HG02571 (cell line): ENCODE measurements around the gene HEY2.
"Not testable (repeated sequence)": the region's sequence is repeated elsewhere in the genome, so short reads cannot be mapped to it uniquely, and the experiment has no call there.

Experiments
- ATAC-seq: cut with Tn5 transposase; IDR thresholded peaks from one replicate; pipeline ENCODE4 v1.9.1; 2021; ENCODE audit warnings: mild to moderate bottlenecking, moderate library complexity; ENCODE audit not compliant: unreplicated experiment

Gene HEY2

DNA sequence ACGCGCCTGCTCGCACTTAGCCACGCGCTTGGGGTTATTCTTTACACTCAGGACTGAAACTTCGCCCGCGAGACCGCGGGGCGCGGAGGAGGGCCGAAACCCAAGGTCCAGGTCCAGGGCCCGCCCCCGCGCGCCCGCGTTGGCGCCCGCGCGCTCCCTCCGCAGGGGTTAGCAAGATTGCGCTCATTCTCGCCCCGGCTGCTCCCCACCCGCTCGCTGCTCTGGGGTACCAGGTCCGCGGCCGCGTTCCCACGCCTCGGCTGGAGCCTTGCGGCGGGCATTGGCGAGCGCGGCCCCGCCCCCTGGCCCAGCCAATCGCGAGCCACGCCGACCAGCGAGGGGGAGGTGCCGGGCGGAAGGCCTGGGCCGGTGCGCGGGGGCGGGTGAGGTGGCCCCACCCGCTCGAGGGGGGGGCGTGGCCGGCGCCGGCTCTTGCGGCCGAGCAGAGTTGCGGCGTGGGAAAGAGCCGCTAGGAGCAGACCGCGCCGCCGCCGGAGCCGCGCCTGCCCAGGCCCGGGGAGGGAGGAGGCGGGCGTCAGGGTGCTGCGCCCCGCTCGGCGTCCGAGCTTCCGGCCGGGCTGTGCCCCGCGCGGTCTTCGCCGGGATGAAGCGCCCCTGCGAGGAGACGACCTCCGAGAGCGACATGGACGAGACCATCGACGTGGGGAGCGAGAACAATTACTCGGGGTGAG, at the start of gene HEY2:
Gene HEY2 (plus strand): TSS at position 460 of the 692 bp plus-strand sequence. CDS start 145 bp downstream, at position 605.
- ATAC-seq: peak; percentile 80

DNA sequence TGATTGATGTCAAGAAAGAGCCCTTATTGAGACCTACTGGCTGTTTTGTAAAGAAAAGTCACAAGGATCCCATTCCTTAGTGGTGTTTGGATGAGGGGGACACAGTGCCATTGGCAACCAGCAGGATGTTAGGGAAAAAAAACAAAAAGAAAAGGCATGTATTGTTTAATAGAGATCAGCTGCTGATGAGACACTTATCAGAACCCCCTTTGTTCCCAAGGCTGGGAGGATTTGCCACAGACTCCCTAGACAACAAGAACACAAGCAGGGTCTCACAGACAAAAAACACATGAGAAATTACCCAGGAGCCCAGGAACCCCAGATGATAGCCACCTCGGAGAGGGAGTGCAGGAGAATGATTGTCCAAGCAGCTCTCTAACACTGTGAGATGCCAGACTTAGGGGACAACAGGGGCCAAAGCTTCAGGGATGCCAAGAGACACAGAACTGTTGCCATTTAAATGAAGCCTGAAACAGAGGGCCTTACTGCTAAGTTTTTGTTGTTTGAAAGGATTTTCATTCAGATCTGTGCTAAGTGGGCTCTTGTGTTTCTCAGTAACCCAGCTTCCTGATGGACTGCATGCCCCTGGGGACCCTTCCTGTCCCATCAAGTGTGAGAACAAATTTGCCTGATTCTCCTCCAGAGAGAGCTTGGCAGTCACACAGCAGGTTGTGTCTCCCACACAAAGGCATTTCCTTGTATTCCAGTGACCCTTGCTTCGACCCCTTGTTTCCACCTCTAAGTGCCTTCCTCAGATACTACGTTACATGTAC, 48.7 kb upstream of the HEY2 start:
- no peak for ATAC-seq

DNA sequence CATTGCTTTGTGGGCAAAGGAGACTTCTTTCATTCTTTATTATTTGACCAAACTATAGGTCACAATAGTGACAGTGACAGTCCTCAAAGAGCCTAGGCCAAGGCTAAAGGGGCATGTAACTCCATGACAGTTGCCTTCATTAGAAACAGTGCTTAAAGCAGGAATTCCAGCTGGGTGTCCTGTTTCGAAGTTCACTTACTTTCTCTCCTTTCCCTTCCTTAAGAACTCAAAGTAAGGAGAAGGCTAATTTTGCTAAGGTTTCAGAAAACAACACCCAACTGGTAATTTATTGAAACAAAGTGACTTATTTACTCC, 48.1 kb upstream of the HEY2 start:
- ATAC-seq: no peak

DNA sequence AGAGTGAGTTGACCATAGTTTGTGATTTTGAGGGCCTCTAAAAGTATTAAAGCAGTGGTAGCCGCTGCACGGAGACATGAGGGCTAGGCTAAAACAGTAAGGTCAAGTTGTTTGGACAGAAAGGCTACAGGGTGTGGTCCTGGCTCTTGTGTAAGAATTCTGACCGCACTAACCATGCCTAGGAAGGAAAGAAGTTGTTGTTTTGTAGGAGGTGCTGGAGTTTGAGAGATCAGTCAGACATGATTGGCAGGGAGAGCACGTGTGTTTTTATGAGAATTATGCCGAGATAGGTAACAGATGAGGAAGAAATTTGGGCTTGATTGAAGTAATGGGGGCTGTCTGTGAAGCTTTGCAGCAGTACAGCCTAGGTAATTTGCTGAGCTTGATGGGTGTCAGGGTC, 45.5 kb upstream of the HEY2 start:
- not testable (repeated sequence) for ATAC-seq

DNA sequence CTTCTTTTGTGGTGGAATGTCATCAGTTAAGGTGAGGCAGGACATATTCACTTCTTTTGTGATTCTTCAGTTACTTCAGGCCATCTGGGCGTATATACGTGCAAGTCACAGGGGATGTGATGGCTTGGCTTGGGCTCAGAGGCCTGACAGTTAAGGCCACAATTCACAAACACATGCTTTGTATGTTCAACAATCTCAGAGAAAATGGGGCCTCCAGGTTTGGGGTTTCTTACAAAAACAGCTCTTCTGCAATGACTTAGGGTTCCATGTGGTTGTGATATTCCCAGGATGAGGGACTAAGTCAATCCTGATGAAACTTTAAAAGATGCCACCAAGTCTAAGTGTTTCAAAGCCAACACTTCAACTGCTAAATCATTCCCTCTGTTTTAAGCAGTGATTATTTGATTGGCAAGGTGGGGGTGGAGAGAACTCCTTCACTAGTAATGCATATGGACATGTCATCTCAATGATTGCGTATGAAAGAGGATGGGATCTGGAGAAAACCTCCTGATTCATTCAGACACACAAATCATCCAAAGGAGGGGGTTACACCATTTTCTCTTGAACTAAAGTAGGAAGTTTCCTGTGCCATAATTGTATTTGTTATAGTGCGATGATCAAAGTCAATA, 41.7 kb upstream of the HEY2 start:
- no peak for ATAC-seq

DNA sequence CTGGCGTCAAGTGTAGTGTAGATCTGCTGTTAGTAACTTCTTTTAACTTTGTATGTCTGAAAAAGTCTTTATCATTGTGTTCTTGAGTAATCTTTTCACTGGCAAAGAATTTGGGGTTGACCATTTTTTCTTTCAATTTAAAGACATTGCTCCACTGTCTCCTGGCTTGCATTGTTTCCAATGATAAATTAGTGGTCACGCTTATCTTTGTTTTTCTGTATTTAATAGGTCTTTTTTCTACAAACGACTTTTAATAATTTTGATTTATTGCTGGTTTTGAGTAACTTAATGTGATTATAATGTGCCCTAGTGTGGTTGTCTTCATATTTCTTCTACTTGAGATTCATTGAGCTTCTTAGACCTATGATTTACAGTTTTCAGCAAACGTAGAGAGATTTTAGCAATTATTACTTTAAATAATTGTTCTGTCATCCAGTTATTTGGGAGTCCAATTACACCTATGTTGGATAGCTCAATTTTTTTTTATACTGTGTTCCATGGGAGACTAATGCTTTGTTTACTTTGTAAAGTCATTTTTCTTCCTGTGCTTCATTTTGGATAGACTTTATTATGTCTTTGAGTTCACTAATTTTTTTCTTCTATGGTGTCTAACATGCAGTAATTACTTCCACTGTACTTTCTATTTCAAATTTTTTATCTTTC, 38.3 kb upstream of the HEY2 start:
- ATAC-seq: no peak

DNA sequence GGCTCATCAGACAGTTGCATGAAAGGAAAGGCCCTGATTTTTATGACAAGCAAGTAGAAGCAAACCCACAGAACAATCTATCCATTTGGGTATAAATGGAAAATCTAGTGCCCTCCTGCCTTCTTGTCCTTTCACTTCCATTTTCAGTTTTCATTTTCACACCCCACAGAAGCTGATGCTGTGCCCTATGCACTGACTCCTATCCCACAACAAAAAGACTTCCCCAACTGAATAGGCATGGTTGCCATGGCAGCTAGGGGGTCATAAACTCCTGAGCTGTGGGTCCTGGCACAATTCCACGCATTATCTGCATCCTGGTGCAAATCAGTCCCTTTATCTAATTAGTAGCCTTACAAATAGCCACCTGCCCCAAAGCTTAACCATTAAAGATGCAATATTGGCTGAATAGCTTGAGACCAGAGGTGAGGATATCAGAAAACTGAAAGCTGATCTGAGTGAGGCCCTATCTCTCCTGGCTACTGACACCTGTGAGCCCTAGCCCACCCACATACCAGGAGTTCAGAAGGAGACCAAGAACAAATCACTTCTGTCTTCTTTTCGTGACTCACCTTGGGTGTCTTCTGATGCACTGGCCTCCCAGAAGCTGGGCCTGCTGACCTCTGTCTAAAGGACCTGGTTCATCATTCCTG, 34.9 kb upstream of the HEY2 start:
- peak; percentile 58 for ATAC-seq

DNA sequence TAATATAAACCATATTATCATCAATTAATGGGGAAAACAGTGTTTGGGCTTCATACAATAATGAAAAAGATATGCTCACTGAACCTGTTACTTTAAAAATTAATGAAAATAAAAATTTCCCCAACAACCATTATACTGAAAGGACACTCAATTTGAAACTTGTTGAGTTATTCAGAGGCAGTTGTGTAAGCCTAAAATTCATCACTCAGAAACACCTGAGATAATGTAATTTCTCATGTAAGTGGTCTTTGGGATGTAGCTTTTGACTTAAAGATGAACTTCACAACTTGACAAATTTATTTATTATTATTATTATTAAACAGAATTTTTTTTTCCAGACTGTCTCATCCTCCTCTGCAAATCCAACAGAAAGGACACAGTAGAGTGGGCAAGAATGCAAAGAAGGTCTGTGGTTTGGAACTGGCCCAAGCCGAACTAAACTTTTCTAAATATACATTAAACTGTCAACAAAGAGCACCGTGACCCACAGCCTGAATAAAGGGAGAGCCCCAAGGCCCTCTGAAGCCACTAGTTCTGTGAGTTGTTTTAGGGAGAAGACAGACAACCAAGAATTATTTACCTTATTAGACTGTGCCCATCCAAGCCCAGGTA, 32.2 kb upstream of the HEY2 start:
- ATAC-seq: peak; percentile 83

DNA sequence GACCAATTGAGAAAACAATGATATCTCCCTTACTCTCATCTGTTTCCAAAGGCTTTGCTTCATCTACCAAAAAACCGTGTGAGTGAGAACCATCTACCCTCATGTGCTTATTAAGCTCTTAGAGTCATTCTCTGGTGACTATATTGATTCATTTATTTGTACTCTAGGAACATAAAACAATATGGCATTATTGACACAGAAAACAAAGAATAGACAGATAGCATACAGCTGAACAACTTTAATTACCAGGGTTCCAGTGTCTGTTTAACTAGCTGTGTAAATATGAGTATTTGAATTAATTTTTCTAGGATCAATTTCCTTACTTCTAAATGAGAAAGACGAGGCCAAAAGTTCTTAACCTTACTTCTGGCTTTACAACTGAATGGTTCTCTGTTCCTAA, 31.3 kb upstream of the HEY2 start:
- no peak for ATAC-seq

DNA sequence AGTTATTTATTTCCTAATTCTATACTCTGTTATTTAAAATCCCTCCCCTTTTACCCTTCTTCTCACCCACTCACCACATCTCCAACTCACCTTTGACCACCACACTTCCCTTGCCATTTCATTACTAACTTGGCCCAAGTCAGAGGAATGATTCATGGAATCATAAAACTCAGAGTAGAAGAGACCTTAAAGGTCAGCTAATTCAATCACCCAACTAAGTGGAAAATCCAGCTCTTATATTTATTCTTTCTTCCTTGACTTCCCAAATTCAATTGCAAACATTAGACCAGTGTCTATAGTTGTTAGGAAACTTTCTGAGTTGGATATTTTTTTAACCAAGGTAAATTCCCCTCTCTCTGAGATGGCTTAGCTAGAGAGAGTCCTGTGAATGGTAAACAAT, 26.5 kb upstream of the HEY2 start:
- ATAC-seq: no peak

DNA sequence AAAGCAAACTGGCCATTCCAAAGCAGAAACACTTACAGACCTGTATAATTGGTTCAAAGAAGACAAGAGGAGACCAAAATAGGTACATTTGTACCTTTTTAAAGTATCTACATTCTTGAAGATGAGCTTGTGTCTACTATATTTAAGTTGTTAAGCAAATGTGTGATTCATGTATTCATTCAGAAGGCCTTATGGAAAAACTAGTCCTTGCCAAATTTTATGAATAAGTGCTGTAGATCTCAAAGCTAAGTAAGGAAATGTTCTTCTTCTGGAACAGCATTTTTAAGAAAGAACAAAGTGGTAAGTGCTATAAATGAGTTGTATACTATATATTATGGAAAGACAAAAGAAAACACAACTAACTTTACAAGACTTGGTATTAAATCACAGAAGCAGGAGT, 22.2 kb upstream of the HEY2 start:
- no peak for ATAC-seq

DNA sequence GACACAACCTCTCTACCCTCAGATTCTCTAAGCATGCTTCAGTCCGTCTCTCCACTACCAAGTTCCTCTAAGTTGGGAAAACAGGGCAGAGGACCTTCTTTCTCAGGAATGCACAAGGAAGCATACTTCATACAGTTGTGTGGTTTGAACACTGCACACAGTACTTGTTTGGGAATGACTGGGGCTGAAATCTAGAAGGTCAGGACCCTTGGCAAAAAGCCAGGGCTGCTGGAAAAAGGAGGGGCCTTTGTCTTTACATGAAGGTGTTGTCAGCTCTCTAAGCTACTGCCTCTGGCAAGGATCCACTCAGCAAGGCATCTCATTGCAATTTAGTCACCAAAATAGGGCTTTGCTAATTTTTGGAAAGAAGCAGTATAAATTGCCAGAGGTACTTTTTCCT, 20.7 kb upstream of the HEY2 start:
- no peak for ATAC-seq

DNA sequence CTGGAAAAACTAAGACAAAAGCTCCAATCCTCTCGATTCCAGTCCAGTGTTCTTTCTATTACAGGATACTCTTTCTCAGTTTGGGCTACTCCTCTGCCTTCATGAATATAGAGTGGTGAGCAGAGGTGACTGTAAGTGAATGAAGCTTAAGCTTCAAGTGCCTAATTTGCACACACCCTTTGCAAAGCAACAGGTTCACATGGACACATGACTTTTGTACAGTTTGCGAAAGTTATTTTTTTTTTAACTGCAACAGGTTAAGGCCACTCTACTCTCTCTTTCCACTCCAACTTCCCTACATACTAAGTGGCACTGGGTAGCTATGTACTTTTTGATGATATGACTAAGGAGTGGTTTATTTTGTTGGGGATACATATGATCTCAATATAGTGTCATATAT, 19.4 kb upstream of the HEY2 start:
- no peak for ATAC-seq

DNA sequence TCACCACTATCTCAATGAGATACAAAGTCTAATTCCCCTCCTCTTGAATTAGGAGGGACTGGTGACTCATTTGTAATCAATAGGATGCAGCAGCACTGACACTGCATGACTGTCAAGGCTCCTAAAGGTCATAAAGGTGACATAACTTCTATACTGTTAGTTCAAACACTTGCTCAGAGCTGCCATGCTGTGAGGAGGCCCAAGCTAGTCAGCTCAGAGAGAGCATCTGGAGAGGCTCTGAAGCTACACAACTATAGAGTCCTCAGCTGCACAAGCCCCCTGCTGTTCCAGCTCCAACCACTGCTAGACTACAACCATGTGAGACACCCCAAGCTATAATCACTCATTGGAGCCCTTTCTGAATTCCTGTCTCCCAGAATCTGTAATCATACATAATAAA, 17.0 kb upstream of the HEY2 start:
- ATAC-seq: no peak

DNA sequence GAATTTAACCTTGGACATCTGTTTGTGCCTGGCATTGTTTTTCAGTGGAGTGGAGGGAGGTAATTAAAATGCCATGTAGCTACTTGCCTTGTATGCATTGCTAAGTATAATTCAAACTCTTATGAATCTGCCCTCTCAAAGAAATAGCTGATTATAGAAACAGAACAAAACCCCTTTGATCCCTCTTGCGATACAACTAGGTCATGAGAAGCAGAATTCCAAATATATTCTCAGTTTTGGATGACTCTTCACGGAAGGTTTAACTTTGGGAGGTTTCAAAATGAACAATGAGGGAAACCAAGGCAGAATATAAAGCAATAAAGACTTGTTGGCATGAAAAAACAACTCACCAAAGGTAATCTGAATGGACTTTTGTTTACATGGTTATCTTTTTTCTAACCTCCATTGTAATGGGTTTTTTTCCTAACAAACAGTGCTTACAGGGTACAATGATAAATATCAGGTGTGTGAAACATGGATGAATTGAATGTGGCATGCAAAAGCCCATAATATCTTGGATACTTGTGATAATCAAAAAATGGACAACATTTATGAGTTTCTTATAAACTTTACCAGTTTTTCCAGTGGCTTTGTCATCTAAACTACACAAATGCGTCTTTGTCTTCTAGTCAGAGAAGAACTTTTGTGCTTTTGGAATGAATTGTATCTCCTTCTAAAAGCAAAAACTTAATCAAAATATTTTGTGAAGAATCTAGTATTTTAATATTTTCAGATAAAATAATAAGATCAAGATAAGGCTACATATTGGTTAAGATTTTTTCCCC, 15.7 kb upstream of the HEY2 start:
- ATAC-seq: no peak

DNA sequence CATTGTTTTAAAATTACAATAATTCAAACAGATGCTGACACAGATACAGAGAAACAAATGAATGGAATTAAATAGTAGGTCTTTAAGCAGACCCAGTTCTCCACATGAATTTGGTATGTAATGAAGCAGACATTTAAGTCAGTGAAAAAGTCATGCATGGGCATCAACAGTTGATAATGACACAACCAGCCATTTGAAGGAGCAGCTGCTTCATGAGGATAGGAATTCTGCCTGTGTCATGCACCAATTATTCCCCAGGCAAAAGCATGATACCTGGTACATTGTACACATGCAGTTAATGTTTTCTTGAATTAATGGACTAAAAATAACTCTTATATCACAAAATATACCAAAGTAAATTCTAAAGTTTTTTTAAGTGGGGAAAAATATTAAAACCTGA, 11.2 kb upstream of the HEY2 start:
- no peak for ATAC-seq

DNA sequence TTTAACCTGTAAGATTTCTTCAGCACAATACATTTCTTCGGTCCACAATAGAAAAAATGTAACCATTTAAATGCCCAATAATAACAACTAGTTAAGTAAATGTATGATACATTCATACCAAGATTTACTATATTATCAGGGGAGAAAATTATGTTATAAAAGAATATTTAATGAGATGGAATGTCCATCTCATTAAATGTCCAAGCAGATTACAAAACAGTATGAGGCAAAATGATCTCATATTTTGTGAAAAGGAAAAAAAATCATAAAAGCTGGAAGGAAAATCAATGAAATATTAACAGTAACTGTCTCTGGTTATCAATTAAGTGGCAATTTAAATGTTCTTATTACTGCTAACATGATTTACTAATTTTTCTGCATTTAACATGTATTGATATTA, 10.1 kb upstream of the HEY2 start:
- no peak for ATAC-seq

DNA sequence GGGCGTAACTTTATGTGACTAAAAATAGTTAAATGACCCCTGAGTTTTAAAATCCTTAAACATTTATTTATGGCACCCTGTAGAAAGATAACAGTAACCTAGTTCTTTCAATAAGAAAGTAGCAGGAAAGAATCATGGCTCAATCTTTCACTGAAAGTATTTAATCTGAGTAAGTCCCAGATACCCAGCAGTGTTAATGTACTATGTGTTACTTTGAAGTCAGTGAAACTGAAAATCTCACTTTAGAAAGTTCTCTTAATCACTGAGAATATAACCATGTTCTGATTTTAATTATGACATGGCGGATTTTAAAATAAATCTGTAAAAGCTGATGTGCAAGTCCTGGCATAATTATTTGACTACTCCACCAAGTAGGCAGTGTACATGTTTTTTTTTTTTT, 8.1 kb upstream of the HEY2 start:
- ATAC-seq: no peak

DNA sequence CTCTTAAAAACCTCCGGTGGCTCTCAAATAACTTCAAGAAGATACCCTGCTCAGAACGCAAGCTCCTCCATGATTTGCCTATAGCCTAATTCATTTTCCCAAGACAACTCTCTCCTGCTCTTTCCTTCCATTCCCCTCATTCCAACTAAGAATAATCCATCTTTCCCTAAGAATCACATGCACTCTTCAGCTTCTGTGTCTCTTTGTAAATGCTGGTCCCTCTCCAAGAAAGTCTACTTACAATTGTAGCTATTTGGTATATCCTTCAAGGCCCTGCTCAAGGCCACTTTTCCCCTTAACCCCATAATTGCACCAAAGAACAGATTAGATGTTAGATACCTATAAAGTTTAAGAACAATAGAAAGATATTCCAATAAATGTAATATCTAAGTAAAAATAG, 7.4 kb upstream of the HEY2 start:
- no peak for ATAC-seq

DNA sequence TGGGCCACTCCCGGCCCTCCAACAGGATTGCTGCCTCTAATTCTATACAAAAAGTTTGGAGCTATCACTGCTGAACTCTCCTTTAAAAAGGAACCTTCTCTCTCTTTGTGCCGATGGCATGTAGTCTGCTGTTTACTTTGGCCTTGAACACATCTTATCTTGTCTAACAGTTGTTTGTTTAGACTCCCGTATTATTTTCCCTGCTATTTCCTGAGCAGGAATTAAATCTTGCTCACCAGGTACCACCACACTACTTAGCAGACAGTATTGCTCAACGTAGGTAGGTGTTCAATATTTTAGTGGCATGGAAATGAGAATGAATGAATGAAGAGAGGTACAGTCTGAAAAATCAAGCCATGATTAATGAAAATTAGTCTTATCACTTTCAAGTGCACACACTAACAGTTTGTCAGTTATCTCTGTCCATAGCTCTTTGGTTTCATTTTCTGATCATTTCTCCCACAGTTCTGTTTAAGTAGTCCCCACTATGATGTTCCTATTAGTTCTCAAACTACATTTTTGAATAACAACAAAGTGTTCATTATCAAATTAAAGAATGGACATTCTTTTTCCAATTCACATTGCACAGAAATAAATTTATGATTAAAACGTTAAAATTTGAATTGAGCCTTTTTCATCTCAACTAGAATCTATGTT, 6.8 kb upstream of the HEY2 start:
- ATAC-seq: no peak
